GM12891 (cell line): Measurements from ENCODE around the gene FBXL17.

Experiments
- POLR2AphosphoS5 ChIP-seq: IDR thresholded peaks from 2 replicates; pipeline ENCODE4 v1.6.1; 2011; ENCODE audit warnings: low read depth, low read length, control low read depth
- SPI1 ChIP-seq: IDR thresholded peaks from 2 replicates; pipeline ENCODE4 v1.6.1; 2011; ENCODE audit warnings: low read depth, low read length, control low read depth

- TF ChIP-seq POLR2AphosphoS5 (no peak), SPI1 (no peak)
These were observed 148.2 kb downstream of the FBXL17 start for GRCh38 chr5:108233617-108234155.
